GM19193 (cell line): ENCODE measurements around the gene WDR47.

ENCODE experiments used
- POLR2A ChIP-seq: IDR thresholded peaks from 4 replicates; pipeline ENCODE4 v1.6.1; 2011; ENCODE audit not compliant: insufficient read depth, insufficient read length; ENCODE audit errors: extremely low read depth

WDR47 gene

GRCh38 chr1:108947871-108948525 is 93.9 kb downstream of the WDR47 start:
- no peak for TF ChIP-seq POLR2A

- TF ChIP-seq POLR2A = no peak
These were observed 105.7 kb downstream of the WDR47 start for GRCh38 chr1:108936170-108936569.

- no peak for TF ChIP-seq POLR2A
These were observed 108.0 kb downstream of the WDR47 start for GRCh38 chr1:108933944-108934343.

- no peak for TF ChIP-seq POLR2A
These were observed 116.0 kb downstream of the WDR47 start for GRCh38 chr1:108925920-108926319.
